ENCODE data around the gene BUB1B.

The BUB1B gene

GRCh38 chr15:40233727-40234577 is 73.1 kb downstream of the BUB1B start:
- no peak for DNase-seq
- in situ Hi-C loops (cut with HindIII; ENCODE audit: low pct_ligation_motif_present, low pct_unique_long_range_greater_than_20kb, low sequenced_read_pairs), result no loop called here

GRCh38 chr15:40234783-40235182 is 73.9 kb downstream of the BUB1B start:
- in situ Hi-C loops (cut with HindIII; ENCODE audit: low pct_ligation_motif_present, low pct_unique_long_range_greater_than_20kb, low sequenced_read_pairs), result no loop called here
- no peak for DNase-seq

- in situ Hi-C loops (cut with HindIII; ENCODE audit: low pct_ligation_motif_present, low pct_unique_long_range_greater_than_20kb, low sequenced_read_pairs), result no loop called here
- DNase-seq, result no peak
These were observed 74.5 kb downstream of the BUB1B start for GRCh38 chr15:40235201-40235885.

GRCh38 chr15:40238532-40239403 is 77.9 kb downstream of the BUB1B start, which contains the start of gene PAK6:
TSS of gene PAK6 (plus strand) at chr15:40239063. CDS start at chr15:40264786, 25,723 bp downstream.
- in situ Hi-C loops (cut with HindIII; ENCODE audit: low pct_ligation_motif_present, low pct_unique_long_range_greater_than_20kb, low sequenced_read_pairs), result no loop called here
- peak; percentile 37 for DNase-seq

- no peak for DNase-seq
- in situ Hi-C loops (cut with HindIII; ENCODE audit: low pct_ligation_motif_present, low pct_unique_long_range_greater_than_20kb, low sequenced_read_pairs), result no loop called here
These were observed 78.5 kb downstream of the BUB1B start for GRCh38 chr15:40239404-40239692.

- in situ Hi-C loops (cut with HindIII; ENCODE audit: low pct_ligation_motif_present, low pct_unique_long_range_greater_than_20kb, low sequenced_read_pairs), result no loop called here
- no peak for DNase-seq
These were observed 79.1 kb downstream of the BUB1B start for GRCh38 chr15:40239693-40240618.

- in situ Hi-C loops (cut with HindIII; ENCODE audit: low pct_ligation_motif_present, low pct_unique_long_range_greater_than_20kb, low sequenced_read_pairs), result no loop called here
- DNase-seq, result no peak
These were observed 79.9 kb downstream of the BUB1B start for GRCh38 chr15:40240619-40241221.

- DNase-seq, result no peak
- in situ Hi-C loops (cut with HindIII; ENCODE audit: low pct_ligation_motif_present, low pct_unique_long_range_greater_than_20kb, low sequenced_read_pairs), result no loop called here
These were observed 80.7 kb downstream of the BUB1B start for GRCh38 chr15:40241269-40242212.

GRCh38 chr15:40242213-40242599 is 81.3 kb downstream of the BUB1B start:
- DNase-seq, result no peak
- in situ Hi-C loops (cut with HindIII; ENCODE audit: low pct_ligation_motif_present, low pct_unique_long_range_greater_than_20kb, low sequenced_read_pairs), result no loop called here

- in situ Hi-C loops (cut with HindIII; ENCODE audit: low pct_ligation_motif_present, low pct_unique_long_range_greater_than_20kb, low sequenced_read_pairs), result no loop called here
- DNase-seq, result no peak
These were observed 81.7 kb downstream of the BUB1B start for GRCh38 chr15:40242601-40243000.

GRCh38 chr15:40243126-40243810 is 82.4 kb downstream of the BUB1B start:
- no peak for DNase-seq
- in situ Hi-C loops (cut with HindIII; ENCODE audit: low pct_ligation_motif_present, low pct_unique_long_range_greater_than_20kb, low sequenced_read_pairs), result no loop called here

- DNase-seq, result no peak
- in situ Hi-C loops (cut with HindIII; ENCODE audit: low pct_ligation_motif_present, low pct_unique_long_range_greater_than_20kb, low sequenced_read_pairs), result no loop called here
These were observed 84.2 kb downstream of the BUB1B start for GRCh38 chr15:40244961-40245523.

GRCh38 chr15:40245666-40246450 is 85.0 kb downstream of the BUB1B start:
- no peak for DNase-seq
- in situ Hi-C loops (cut with HindIII; ENCODE audit: low pct_ligation_motif_present, low pct_unique_long_range_greater_than_20kb, low sequenced_read_pairs), result no loop called here

GRCh38 chr15:40246496-40247280 is 85.8 kb downstream of the BUB1B start:
- in situ Hi-C loops (cut with HindIII; ENCODE audit: low pct_ligation_motif_present, low pct_unique_long_range_greater_than_20kb, low sequenced_read_pairs), result no loop called here
- no peak for DNase-seq
